ENCODE results near the gene RLN1.
"Not testable (repeated sequence)": the region's sequence is repeated elsewhere in the genome, so short reads cannot be mapped to it uniquely, and the experiment has no call there.

Gene RLN1, protein sequence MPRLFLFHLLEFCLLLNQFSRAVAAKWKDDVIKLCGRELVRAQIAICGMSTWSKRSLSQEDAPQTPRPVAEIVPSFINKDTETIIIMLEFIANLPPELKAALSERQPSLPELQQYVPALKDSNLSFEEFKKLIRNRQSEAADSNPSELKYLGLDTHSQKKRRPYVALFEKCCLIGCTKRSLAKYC

GRCh38 chr9:5338992-5339981, at the start of gene RLN1:
Gene RLN1, minus strand, starts transcription at chr9:5339876. Its CDS starts 130 bp downstream, at chr9:5339746.
- not testable (repeated sequence) for DNase-seq

- peak; percentile 23 for DNase-seq
Observed at GRCh38 chr9:5389109-5389732, 49.5 kb upstream of the RLN1 start.

GRCh38 chr9:5388026-5388819, 48.5 kb upstream of the RLN1 start:
- DNase-seq = no peak

DNA sequence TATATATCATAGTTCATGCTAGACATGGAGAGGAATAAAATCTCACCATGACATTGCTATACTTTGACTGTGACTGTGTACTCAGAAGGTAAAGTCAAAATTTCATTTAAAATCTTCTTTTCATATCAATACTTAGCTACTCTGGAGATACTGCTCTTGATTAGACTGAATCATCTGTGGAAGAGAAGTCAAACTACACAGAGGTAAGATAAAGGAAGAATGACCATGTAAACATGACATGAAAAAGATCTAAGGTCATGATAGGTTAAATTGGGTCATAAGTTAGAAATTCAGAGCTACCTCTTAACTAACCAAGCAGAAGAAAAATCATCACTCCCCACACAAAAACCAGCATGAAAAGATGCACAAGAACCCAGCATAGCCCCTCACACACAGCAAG, 44.8 kb upstream of the RLN1 start:
- DNase-seq = no peak

DNA sequence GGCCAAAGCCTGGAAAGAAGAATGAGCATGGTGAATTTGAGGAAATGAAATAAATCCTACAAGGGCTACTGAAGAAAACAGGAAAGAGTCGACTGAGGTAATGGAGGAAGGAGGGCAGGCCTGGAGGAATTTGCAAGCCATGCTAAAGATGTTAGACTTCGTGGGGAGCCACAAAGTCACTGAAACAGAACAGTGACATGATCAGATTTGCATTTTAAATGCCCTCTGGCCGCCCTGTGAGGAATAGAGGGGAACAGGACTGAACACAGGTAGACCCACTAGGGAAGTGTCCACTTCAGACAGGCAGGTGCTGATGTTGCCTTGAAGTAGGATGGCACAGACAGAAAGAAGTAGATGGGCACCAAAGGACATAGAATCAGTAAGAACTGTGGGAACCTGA, 42.8 kb upstream of the RLN1 start:
- no peak for DNase-seq

- DNase-seq = no peak
Observed at GRCh38 chr9:5375790-5376477, 36.3 kb upstream of the RLN1 start.

- no peak for DNase-seq
Observed at GRCh38 chr9:5375091-5375490, 35.4 kb upstream of the RLN1 start.

GRCh38 chr9:5364294-5365024, 24.8 kb upstream of the RLN1 start:
- DNase-seq = no peak

GRCh38 chr9:5361326-5362010, 21.8 kb upstream of the RLN1 start:
- DNase-seq = no peak

DNA sequence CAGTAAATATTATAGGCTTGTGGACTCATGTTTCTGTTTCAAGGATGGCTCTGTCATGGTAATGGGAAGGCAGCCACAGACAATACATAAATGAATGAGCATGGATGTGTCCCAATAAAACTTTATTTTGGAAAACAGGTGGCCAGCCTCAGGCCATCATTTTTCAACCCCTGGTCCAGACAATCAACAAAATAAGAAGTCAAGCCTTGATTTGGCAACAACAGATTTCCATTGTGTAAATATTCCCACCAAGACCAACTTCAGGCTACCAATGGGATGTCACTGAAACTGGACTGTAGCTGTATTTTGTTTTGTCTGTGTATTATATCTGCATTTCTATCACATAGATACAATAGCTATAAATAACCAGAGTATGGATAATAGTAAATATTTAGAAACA, 20.7 kb upstream of the RLN1 start:
- DNase-seq = no peak

DNA sequence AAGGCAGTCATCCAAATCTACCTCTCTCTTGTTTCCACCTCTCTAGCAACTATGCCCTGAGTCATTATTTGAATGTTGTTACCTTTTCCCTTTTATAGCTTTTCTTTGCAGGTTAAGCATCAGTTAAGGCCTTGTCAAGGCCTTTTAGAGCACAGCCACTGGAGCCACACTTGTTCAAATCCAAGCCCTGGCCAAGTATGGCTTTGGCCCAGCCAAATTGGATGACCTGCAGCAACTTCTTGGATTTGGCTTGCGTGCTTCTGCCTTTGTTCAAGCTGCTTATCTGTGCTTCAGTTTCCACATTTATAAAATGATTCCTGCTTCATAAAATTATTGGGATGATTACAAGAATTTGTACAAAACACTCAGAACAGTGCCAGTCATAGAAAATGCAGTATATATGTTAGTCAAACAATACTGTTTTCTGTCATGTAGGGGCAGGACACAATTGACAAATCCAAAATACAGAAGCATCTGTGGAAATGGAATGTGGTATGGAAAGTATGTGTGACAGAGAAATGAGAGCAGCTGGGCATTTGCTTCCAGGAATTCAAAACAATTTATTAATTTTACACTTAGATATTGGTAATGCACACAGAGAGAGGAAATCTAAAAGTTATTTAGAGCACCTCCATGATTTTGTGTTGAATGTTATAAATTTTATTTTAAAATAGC, 17.9 kb upstream of the RLN1 start:
- DNase-seq = no peak

DNA sequence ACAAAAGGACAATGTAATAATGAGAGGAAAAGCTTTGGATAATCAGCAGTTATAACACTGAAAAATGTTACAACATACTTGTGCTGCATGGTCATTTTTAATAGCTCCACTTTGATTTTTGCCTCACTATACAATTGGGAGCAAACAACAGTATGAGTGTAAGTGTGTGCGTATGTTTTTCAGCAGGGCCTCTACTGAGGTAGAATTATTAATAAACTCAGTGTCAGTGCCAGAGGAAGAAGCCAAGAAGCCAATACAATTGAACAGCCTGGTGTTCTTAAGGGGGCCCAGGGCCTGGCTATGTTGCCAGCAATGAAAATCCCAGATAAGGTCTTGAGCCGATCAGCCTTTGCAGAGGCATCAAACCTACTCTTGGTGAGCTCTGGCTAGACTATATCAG, 16.1 kb upstream of the RLN1 start:
- no peak for DNase-seq

- DNase-seq = no peak
Observed at GRCh38 chr9:5355226-5355625, 15.6 kb upstream of the RLN1 start.

DNA sequence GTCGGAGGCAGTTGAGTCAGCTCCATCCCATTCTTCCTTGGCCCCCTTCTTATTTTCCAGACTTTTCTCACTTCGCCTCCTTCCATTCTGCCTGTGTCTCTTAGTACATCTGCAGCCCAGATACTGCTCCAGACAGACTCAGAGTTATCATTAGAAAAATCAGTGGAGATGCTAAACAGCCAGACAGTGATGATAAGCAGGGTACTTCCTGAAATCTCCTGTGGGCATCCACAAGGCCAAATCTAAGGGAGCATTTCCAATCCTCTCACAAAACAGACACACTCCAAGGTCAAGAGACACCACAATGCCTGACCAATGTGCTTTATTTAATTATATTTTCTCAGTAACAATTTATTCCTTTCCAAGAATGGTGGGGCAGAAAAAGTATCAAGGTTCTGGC, 14.5 kb upstream of the RLN1 start:
- DNase-seq = no peak

GRCh38 chr9:5352637-5353248, 13.1 kb upstream of the RLN1 start:
- DNase-seq = no peak

DNA sequence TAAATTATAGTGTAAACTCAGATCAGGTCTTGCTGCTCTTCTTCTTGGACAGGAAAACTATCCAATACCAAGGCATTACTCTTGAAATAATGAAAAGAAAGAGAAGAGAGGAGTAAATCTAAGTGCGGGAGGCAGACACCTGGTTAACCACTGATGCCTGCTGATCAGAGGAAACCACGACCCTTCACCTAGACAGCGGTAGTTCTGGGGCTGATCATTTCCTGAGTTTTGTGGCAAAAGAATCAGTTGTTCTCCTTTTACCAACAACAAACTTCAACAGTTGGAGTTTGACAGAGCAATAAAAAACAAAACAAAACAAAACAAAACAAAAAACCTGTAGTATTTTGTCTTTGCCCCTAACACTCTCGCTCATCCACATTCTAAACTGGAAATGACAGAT, 3.0 kb downstream of the RLN1 start:
- DNase-seq = no peak

GRCh38 chr9:5331276-5331675, 8.4 kb downstream of the RLN1 start:
- DNase-seq = not testable (repeated sequence)

GRCh38 chr9:5326893-5327548, 12.7 kb downstream of the RLN1 start:
- DNase-seq = no peak

- DNase-seq = no peak
Observed at GRCh38 chr9:5326187-5326586, 13.5 kb downstream of the RLN1 start.

All from GDM1 (cell line).